Fibroblast of lung (primary cell): ENCODE results near the gene PDE11A.

Experiments
- CTCF ChIP-seq, 2 donors: IDR thresholded peaks in 1 of 2; conservative IDR thresholded peaks in 1 of 2; 1 replicate in 1 of 2; 2 replicates in 1 of 2; pipeline ENCODE4 v1.5.1; 2011 to 2012; ENCODE audit warnings: low read length in 2 of 2, control low read depth in 1 of 2, inconsistent platforms in 1 of 2, low read depth in 1 of 2, mild to moderate bottlenecking in 1 of 2
- EZH2 ChIP-seq: IDR thresholded peaks from 2 replicates; pipeline ENCODE4 v1.5.1; 2012; ENCODE audit warnings: low read length, control low read depth, mild to moderate bottlenecking; ENCODE audit errors: missing control alignments

- peak; percentile 82 to 86 for TF ChIP-seq CTCF (conservative IDR thresholded peaks at IDR 0.05 in 1 of 2, IDR thresholded peaks at IDR 0.05 in 1 of 2; ENCODE audit: low read depth in 1 of 2, low read length in 2 of 2)
- TF ChIP-seq EZH2, result no peak
Measured at GRCh38 chr2:177983183-177983788, 89.3 kb downstream of the PDE11A start.
